NCI-H460 (cell line): ENCODE results near the gene MTCL1. TPM values are rescaled to one million over a fixed set of nuclear protein-coding genes. Genes with fewer than 3 reads are reported as not detected.
"Not testable (repeated sequence)": the region's sequence is repeated elsewhere in the genome, so short reads cannot be mapped to it uniquely, and the experiment has no call there.

Source experiments
- DNase-seq: peaks from one replicate; pipeline ENCODE4 v3.0.0-alpha.2; 2016; ENCODE audit warnings: low read depth; ENCODE audit errors: extremely low read depth
- total RNA-seq: library from RNA; depleted of rRNA; stranded (reverse); fragments of >200 nt; shearing (Covaris generic); gene quantifications from 2 replicates; pipeline ENCODE4 v1.2.3, GENCODE V29; 2014

The MTCL1 gene
- total RNA-seq, 1 experiment from 2014 or later = 27.0 TPM

GRCh38 chr18:8741117-8741516, 35.8 kb downstream of the MTCL1 start:
- DNase-seq = no peak

- no peak for DNase-seq
Measured at GRCh38 chr18:8741532-8741931, 36.2 kb downstream of the MTCL1 start.

DNA sequence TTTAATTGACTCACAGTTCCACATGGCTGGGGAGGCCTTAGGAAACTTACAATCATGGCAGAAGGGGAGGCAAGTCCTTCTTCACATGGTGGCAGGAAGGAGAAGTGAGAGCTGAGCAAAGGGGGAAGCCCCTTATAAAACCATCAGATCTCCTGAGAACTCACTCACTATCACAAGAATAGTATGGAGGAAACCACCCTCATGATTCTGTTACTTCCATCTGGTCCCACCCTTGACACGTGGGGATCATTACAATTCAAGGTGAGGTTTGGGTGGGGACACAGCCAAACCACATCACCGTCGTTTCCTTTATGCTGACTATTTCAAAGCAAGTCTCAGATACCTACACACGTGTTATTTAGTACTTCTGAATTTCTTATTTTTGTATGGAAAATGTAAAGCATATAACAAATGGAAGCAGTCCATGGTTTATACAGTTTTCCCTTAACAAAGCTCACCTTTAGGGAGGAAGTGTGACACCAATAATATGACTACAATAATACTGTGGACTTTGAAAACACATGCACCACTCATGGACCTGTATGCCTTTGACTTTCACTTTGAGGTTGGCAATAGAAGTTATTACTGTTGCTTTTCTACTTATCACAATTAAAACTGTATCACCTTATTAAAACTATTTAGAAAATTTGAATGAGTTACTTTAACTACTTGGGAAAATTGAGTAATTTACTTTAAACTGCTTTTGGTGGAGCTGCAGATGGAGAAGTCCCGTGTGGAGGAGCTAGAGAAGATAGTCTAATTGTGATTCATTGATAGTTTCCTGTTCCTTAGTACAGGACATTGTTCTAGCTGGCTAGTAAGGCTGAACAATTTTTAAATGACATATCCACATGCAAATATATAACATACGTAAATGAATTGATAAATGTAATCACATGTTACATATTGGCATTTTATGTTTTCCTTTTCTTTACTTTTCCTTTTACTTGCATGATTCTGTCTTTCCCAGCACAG, 37.3 kb downstream of the MTCL1 start:
- DNase-seq = no peak

GRCh38 chr18:8744038-8744437, 38.7 kb downstream of the MTCL1 start:
- DNase-seq = no peak

DNA sequence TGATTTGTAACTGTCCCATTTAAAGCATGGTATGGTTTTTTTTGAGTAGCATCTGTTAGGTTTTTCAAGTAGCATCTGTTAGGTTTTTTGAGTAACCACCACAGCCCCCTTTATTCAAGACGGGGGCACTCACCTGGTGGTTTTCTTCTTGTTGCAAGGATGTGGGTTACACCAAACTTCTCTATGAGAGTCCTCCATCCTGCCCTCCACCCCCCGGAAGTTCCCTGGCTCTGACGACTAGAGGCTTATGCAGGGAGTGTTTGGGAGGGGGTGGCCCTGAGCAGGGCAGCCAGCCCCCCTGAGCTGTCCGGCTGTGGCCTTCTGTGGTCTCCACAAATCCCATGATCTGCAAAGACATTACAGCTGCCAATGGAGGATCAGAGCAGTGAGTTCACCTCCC, 39.3 kb downstream of the MTCL1 start:
- DNase-seq = no peak

GRCh38 chr18:8745355-8746014, 40.1 kb downstream of the MTCL1 start:
- DNase-seq = no peak

- DNase-seq = no peak
Measured at GRCh38 chr18:8747440-8747937, 42.1 kb downstream of the MTCL1 start.

GRCh38 chr18:8749492-8749891, 44.1 kb downstream of the MTCL1 start:
- no peak for DNase-seq

- DNase-seq = no peak
Measured at GRCh38 chr18:8750954-8751415, 45.6 kb downstream of the MTCL1 start.

DNA sequence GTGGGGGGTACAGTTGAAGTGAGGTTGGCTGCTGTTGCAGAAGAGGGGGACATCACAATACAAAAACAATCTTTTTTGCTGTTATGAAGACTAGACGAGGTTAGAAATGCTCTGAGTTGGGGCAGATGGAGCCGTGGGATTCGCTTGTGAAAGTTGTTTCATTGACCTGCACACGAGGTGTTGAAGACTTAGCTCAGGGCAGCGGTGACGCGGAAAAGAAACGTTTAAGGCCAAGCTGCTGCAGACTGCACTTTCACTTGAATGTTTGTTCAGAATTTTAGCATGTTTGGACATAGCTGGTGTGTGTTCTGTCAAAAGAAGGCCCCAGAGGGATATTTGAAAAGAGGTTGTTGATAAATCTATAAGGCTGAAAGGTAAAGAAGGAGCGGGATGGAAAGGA, 46.3 kb downstream of the MTCL1 start:
- DNase-seq = no peak

DNA sequence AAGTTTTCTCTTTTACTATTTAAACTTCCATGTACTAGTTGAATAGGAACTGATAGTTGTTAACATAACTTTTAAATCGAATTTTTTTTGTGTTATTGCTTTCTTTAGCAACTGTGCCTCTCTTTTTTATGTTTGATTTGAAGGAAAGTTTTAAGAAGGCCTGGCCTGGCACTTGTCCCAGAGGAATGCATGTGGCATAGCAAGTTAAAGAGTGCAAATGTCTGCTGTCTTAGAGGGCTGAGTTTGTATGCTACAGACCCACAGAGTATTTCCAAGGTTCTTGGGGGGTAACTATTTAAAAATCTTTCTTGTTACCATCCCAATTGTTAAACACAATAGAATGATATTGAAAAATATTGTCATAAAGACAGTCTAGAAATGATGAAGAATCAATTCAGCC, 47.0 kb downstream of the MTCL1 start:
- no peak for DNase-seq

GRCh38 chr18:8754995-8755960, 49.9 kb downstream of the MTCL1 start:
- no peak for DNase-seq

- no peak for DNase-seq
Measured at GRCh38 chr18:8756571-8756970, 51.2 kb downstream of the MTCL1 start.

DNA sequence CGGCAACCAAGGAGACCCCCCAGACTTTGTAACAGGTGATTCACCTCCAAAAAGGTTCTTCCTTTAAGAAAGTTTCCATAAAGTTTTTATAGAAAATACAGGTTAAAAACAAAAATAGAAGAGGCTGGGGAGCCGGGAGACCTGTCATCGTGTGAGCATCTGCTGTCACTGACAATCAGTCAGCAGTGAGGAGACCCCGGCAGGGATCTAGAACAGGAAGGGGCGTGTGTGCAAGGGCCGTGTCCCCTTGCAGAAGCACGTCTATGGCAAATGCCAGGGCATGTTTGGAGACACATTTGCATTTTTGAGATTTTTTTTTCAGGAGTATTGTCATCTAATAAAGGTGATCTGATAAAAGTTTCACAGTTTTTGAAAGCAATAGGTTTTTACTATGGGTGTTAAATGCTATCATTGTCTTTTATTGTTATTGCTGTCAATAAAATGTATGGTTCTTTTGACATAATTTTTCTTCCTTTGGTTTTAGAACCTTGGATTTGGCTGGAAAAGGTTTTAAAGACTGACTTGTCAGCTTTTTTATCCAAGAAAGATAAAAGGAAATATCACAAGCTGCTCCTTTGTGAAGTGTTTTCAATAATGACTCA, 52.1 kb downstream of the MTCL1 start:
- DNase-seq = no peak

- no peak for DNase-seq
Measured at GRCh38 chr18:8758466-8758865, 53.1 kb downstream of the MTCL1 start.

DNA sequence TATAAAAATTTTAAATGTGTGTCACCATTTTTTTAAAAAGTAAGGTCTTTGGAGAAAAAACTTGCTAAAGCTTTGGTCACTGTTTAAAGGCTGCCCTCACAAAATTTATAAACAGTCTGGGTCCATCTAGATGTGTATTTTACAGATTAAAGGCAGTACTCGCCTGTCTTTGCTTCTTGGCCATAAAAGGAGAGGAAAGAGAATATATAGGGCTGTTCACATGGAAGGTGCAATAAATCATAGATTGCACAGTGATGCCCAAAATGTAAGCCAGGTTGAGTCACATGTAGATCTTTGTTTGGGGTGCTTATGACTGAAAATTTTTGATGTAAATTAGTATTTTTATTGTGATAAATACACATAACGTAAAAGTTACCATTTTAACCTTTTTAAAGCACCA, 55.6 kb downstream of the MTCL1 start:
- no peak for DNase-seq

GRCh38 chr18:8761535-8761934, 56.2 kb downstream of the MTCL1 start:
- not testable (repeated sequence) for DNase-seq

GRCh38 chr18:8762968-8763367, 57.6 kb downstream of the MTCL1 start:
- DNase-seq = no peak

- no peak for DNase-seq
Measured at GRCh38 chr18:8763611-8764010, 58.3 kb downstream of the MTCL1 start.
